ENCODE data around the gene PPP1R12C. TPM values are rescaled to one million over a fixed set of nuclear protein-coding genes. Genes with fewer than 3 reads are reported as not detected.

The PPP1R12C gene
- total RNA-seq, 1 donor from 2014 or later, result 68.7 TPM

- TF ChIP-seq CTCF (conservative IDR thresholded peaks at IDR 0.05; ENCODE audit: low read depth, low read length), result no peak
- no peak overlapping the region for H3K4me3 ChIP-seq (ENCODE audit: low read depth, low read length)
Observed at GRCh38 chr19:55088021-55088451, 29.4 kb downstream of the PPP1R12C start.

GRCh38 chr19:55087542-55087901 lies 29.9 kb downstream of the PPP1R12C start:
- no peak for DNase-seq (ENCODE audit: low read depth)
- H3K4me3 ChIP-seq (ENCODE audit: low read depth, low read length), result peak overlapping the region; percentile 57
- no peak for TF ChIP-seq CTCF (conservative IDR thresholded peaks at IDR 0.05; ENCODE audit: low read depth, low read length)

More at GRCh38 chr19:55088021-55088451, 29.4 kb downstream of the PPP1R12C start:
- DNase-seq (ENCODE audit: low read depth), result no peak

- peak overlapping the region; percentile 57 for H3K4me3 ChIP-seq (ENCODE audit: low read depth, low read length)
- peak; percentile 52 for DNase-seq (ENCODE audit: low read depth)
- no peak for TF ChIP-seq CTCF (conservative IDR thresholded peaks at IDR 0.05; ENCODE audit: low read depth, low read length)
Observed at GRCh38 chr19:55086730-55087541, 30.5 kb downstream of the PPP1R12C start.

GRCh38 chr19:55085923-55086715 lies 31.3 kb downstream of the PPP1R12C start:
- H3K4me3 ChIP-seq (ENCODE audit: low read depth, low read length), result peak overlapping the region; percentile 57
- no peak for DNase-seq (ENCODE audit: low read depth)
- no peak for TF ChIP-seq CTCF (conservative IDR thresholded peaks at IDR 0.05; ENCODE audit: low read depth, low read length)

GRCh38 chr19:55084416-55084815 lies 33.0 kb downstream of the PPP1R12C start:
- no peak overlapping the region for H3K4me3 ChIP-seq (ENCODE audit: low read depth, low read length)
- no peak for DNase-seq (ENCODE audit: low read depth)
- TF ChIP-seq CTCF (conservative IDR thresholded peaks at IDR 0.05; ENCODE audit: low read depth, low read length), result no peak

- no peak overlapping the region for H3K4me3 ChIP-seq (ENCODE audit: low read depth, low read length)
- no peak for TF ChIP-seq CTCF (conservative IDR thresholded peaks at IDR 0.05; ENCODE audit: low read depth, low read length)
- DNase-seq (ENCODE audit: low read depth), result no peak
Observed at GRCh38 chr19:55083004-55083850, 34.2 kb downstream of the PPP1R12C start.
